K562 (cell line): ENCODE results near the gene VKORC1. TPM values are rescaled to one million over a fixed set of nuclear protein-coding genes. Genes with fewer than 3 reads are reported as not detected.
A peak's percentile ranks its signal among the peaks of the same experiment; 100 is the strongest.

Experiments used
- ATAC-seq: fragments of 200-7000 bp; cut with Tn5 transposase; 3 replicates; pipeline ENCODE4 v1.9.1; 2020; ENCODE audit warnings: moderate library complexity
- BruUV-seq: library from RNA; stranded (reverse); fragments of 400-500 nt; replicated peaks from 2 replicates; lab custom pipeline; 2021; lab: Mats Ljungman, UMichigan
- CTCF ChIA-PET: fragments of 300-600 bp; formaldehyde crosslinking; extraction: SDS; loops from one replicate; lab custom pipeline; 2021; ENCODE audit warnings: low intra/inter-chr PET ratio; lab: Yijun Ruan, JAX
- POLR2A ChIA-PET: fragments of 300-600, 350-650 bp; sonication (Branson Sonifier 250); formaldehyde crosslinking; extraction: SDS; loops from one replicate; lab custom pipeline; 2021; ENCODE audit warnings: antibody characterized with exemption, inconsistent platforms; lab: Yijun Ruan, JAX
- DNase-seq, 4 experiments: peaks; one replicate each; pipeline versions ENCODE4 v3.0.0 to v3.0.0-alpha.2; 2011 to 2018; ENCODE audit warnings: low spot score in 3 of 4, mixed read lengths in 3 of 4; ENCODE audit errors: extremely low read depth in 1 of 4
- FAIRE-seq: peaks from 2 replicates; lab custom pipeline; 2011; peaks lifted over from hg19 to GRCh38; lab: Jason Lieb, UNC
- H2AFZ ChIP-seq: 2 replicates; pipeline ENCODE4 v1.6.0; 2011; ENCODE audit warnings: low read depth, low read length, control low read depth, inconsistent platforms
- H3K27ac ChIP-seq: fragments of 200-600 bp; 3 replicates; pipeline ENCODE4 v1.8.0; 2011; ENCODE audit warnings: low read depth, mild to moderate bottlenecking, control low read depth, inconsistent platforms, low read length, moderate library complexity, mixed read lengths; ENCODE audit errors: extremely low read depth
- H3K27me3 ChIP-seq, 2 experiments: fragments of 300-600 bp in 1 of 2; 2 replicates in 1 of 2; 3 replicates in 1 of 2; pipeline versions ENCODE4 v1.6.0 to v1.8.0; 2011; ENCODE audit warnings: inconsistent platforms in 2 of 2, low read length in 2 of 2, mild to moderate bottlenecking in 1 of 2, mixed read lengths in 1 of 2, moderate library complexity in 1 of 2; ENCODE audit not compliant: control insufficient read depth in 2 of 2, insufficient read depth in 2 of 2
- H3K36me3 ChIP-seq: fragments of 300-600 bp; 3 replicates; pipeline ENCODE4 v1.8.0; 2011; ENCODE audit warnings: mild to moderate bottlenecking, low read length, inconsistent platforms; ENCODE audit not compliant: control insufficient read depth, insufficient read depth
- H3K4me1 ChIP-seq, 2 experiments: fragments of 200-600 bp in 1 of 2; replicated peaks in 1 of 2; 2 replicates in 1 of 2; 3 replicates in 1 of 2; pipeline versions ENCODE4 v1.5.1 to v1.8.0; 2011; ENCODE audit warnings: inconsistent platforms in 2 of 2, low read length in 2 of 2, mild to moderate bottlenecking in 1 of 2, mixed read lengths in 1 of 2, moderate library complexity in 1 of 2; ENCODE audit not compliant: control insufficient read depth in 2 of 2, insufficient read depth in 2 of 2
- H3K4me2 ChIP-seq: 2 replicates; pipeline ENCODE4 v1.6.1; 2011; ENCODE audit warnings: low read length, control low read depth, inconsistent platforms, mixed read lengths; ENCODE audit not compliant: insufficient read depth
- H3K4me3 ChIP-seq: fragments of 200-600 bp; sonication (generic), shearing (Covaris generic); 2 replicates; pipeline ENCODE4 v1.5.1; 2016; ENCODE audit warnings: control low read depth, inconsistent platforms
- H3K79me2 ChIP-seq: fragments of 200-600 bp; 3 replicates; pipeline ENCODE4 v1.8.0; 2011; ENCODE audit warnings: low read length, inconsistent platforms; ENCODE audit not compliant: control insufficient read depth, insufficient read depth
- H3K9ac ChIP-seq, 2 experiments: 2 replicates each; pipeline versions ENCODE4 v1.6.0 to v1.6.1; 2011; ENCODE audit warnings: low read depth in 2 of 2, low read length in 2 of 2, control low read depth in 1 of 2, inconsistent platforms in 1 of 2, mild to moderate bottlenecking in 1 of 2, mixed read lengths in 1 of 2; ENCODE audit not compliant: insufficient read depth in 1 of 2
- H3K9me1 ChIP-seq: one replicate; pipeline ENCODE4 v1.6.0; 2011; ENCODE audit warnings: inconsistent platforms, mild to moderate bottlenecking, low read length, moderate library complexity; ENCODE audit not compliant: control insufficient read depth, insufficient read depth
- H3K9me3 ChIP-seq: replicated peaks from 2 replicates; pipeline ENCODE4 v1.5.1; 2011; ENCODE audit warnings: low read depth, low read length, inconsistent platforms; ENCODE audit not compliant: control insufficient read depth, insufficient read depth
- H4K20me1 ChIP-seq: replicated peaks from 2 replicates; pipeline ENCODE4 v1.6.1; 2011; ENCODE audit warnings: low read length, inconsistent platforms, mixed read lengths; ENCODE audit not compliant: control insufficient read depth, insufficient read depth
- ARID3A ChIP-seq: IDR thresholded peaks from 2 replicates; pipeline ENCODE4 v1.6.1; 2012; ENCODE audit warnings: low read depth, low read length, improper control_type of control experiment, borderline replicate concordance
- CCNT2 ChIP-seq: IDR thresholded peaks from 2 replicates; pipeline ENCODE4 v1.6.1; 2011; ENCODE audit warnings: borderline replicate concordance, low read depth, mild to moderate bottlenecking, moderate library complexity, mixed read lengths, low read length; ENCODE audit not compliant: insufficient read length; ENCODE audit errors: extremely low read depth
- CREB3L1 ChIP-seq: fragments of 450-650 bp; IDR thresholded peaks from 2 replicates; pipeline ENCODE4 v1.6.1; 2014; ENCODE audit warnings: low read depth, mild to moderate bottlenecking, moderate library complexity, borderline replicate concordance
- CREM ChIP-seq: IDR thresholded peaks from 2 replicates; pipeline ENCODE4 v1.6.1; 2014; ENCODE audit warnings: antibody characterized with exemption, low read depth
- ETV5 ChIP-seq: sonication (generic); formaldehyde crosslinking; IDR thresholded peaks from 2 replicates; pipeline ENCODE4 v1.4.0; 2020; ENCODE audit warnings: low read depth, mild to moderate bottlenecking, missing genetic modification reagents
- HOMEZ ChIP-seq: fragments of 250-450 bp; sonication (Bioruptor Pico); IDR thresholded peaks from 2 replicates; pipeline ENCODE4 v1.4.0; 2020; ENCODE audit warnings: mild to moderate bottlenecking, moderate library complexity
- KDM5B ChIP-seq: fragments of 200-600 bp; sonication (generic); IDR thresholded peaks from 2 replicates; pipeline ENCODE4 v1.6.1; 2012; ENCODE audit warnings: low read depth, mild to moderate bottlenecking, moderate library complexity, low read length, control low read depth, inconsistent platforms; ENCODE audit not compliant: insufficient replicate concordance
- LEF1 ChIP-seq: fragments of 450-650 bp; IDR thresholded peaks from 2 replicates; pipeline ENCODE4 v1.6.1; 2016; ENCODE audit warnings: mild to moderate bottlenecking
- PCBP1 ChIP-seq: fragments of 200-400 bp; formaldehyde crosslinking; IDR thresholded peaks from 2 replicates; pipeline ENCODE4 v1.6.1; 2018; ENCODE audit warnings: mild to moderate bottlenecking, low read depth, low read length; ENCODE audit not compliant: poor library complexity, severe bottlenecking
- RB1 ChIP-seq: fragments of 450-650 bp; IDR thresholded peaks from 2 replicates; pipeline ENCODE4 v1.6.1; 2017; ENCODE audit warnings: low read depth, mild to moderate bottlenecking
- ZNF12 ChIP-seq: sonication (generic); formaldehyde crosslinking; IDR thresholded peaks from 2 replicates; pipeline ENCODE4 v1.4.0; 2020; ENCODE audit warnings: mild to moderate bottlenecking, missing genetic modification reagents
- ZNF184 ChIP-seq: sonication (generic); formaldehyde crosslinking; IDR thresholded peaks from 2 replicates; pipeline ENCODE4 v1.5.0; 2020; ENCODE audit warnings: missing genetic modification reagents
- ZNF324 ChIP-seq: fragments of 250-450 bp; sonication (Bioruptor Pico); IDR thresholded peaks from 2 replicates; pipeline ENCODE4 v1.4.0; 2020; ENCODE audit warnings: mild to moderate bottlenecking
- WGBS: fragments of 100-300 bp; shearing (Covaris generic); methylation state at CpG from one replicate; pipeline ENCODE4 v1.1.6; 2016; ENCODE audit warnings: low coverage, mixed read lengths; ENCODE audit not compliant: insufficient coverage; ENCODE audit errors: missing lambda C conversion rate; 5-methylcytosine and 5-hydroxymethylcytosine counted together
- in situ Hi-C: fragments of 300-500 bp; cut with MboI; formaldehyde crosslinking; loops from 4 replicates; pipeline ENCODE4 v1.15.0; 2018; ENCODE audit warnings: inconsistent platforms, mixed read lengths
- intact Hi-C: fragments of 100-400 bp; cut with micrococcal nuclease; formaldehyde crosslinking; loops from 2 replicates; pipeline ENCODE4 v1.14.2; 2022
- polyA plus RNA-seq, 8 experiments: library from polyadenylated mRNA; depleted of rRNA in 4 of 8; stranded (reverse) in 5 of 8; unstranded in 3 of 8; fragments of >200 nt; fragmentation: Nextera tagmentation in 2 of 8; fragmentation: Illumina TruSeq in 1 of 8; extraction: Ambion mirVana in 2 of 8; extraction: Trizol in 1 of 8; gene quantifications; 2 replicates each; pipeline versions ENCODE4 v1.2.1 to v1.2.3, GENCODE V29; 2011 to 2014; ENCODE audit warnings: inconsistent platforms in 1 of 8, missing spikeins in 1 of 8
- total RNA-seq, 7 experiments: library from RNA; depleted of rRNA in 6 of 7; stranded (reverse); fragments of >200 nt in 6 of 7; fragmentation: Illumina TruSeq in 2 of 7; extraction: Trizol in 2 of 7; gene quantifications; 2 replicates each; pipeline versions ENCODE4 v1.2.1 to v1.2.3, GENCODE V29; 2011 to 2021; ENCODE audit warnings: low replicate concordance in 1 of 7

The VKORC1 gene
- total and polyA plus RNA-seq, 9 of the 15 experiments (the other 6 are each of a cell fraction or from before 2014, with no cell fraction given), result 30.0 to 119 (median 62.1) TPM

- in situ Hi-C loops (no loop called here), intact Hi-C loops (no loop called here)
- H2AFZ ChIP-seq, result peak overlapping the region; percentile 35
- ATAC-seq, result peak; percentile 88
- no peaks in the 10 kb centered on the region for H4K20me1 ChIP-seq
- no peaks in the 10 kb centered on the region for H3K9me3 ChIP-seq
- H3K36me3 ChIP-seq, result peaks cover 67% of the 10 kb centered on the region; the same call in 2 of the 3 replicates
- no peak overlapping the region for H3K4me3 ChIP-seq
- ChIA-PET CTCF (no interaction called here), POLR2A (interaction anchor here (0.8 to 5.0 kb wide), 10 partner anchors 8 to 51 kb away, joined by 3 to 44 read pairs (median 4); partner anchors contain the start of genes FUS and KAT8)
- H3K4me1 ChIP-seq, result peaks cover 27 to 69% of the 10 kb centered on the region in 2 experiments
- whole genome bisulfite sequencing, result 45% methylated on average over 14 of the region's 14 CpGs
- peak overlapping the region; percentile 63 to 87 for H3K9ac ChIP-seq
- DNase-seq, result peak; percentile 51 to 87 (median 68)
- no peaks in the 10 kb centered on the region for H3K79me2 ChIP-seq
- no TSS peak for BruUV-seq
- peak overlapping the region; percentile 39; the same call in 1 of the 2 replicates for H3K4me2 ChIP-seq
- no peaks in the 10 kb centered on the region for H3K9me1 ChIP-seq
- peak overlapping the region; percentile 90 for H3K27ac ChIP-seq
- H3K27me3 ChIP-seq, result no peaks in the 10 kb centered on the region
- FAIRE-seq, result peak; percentile 99
- TF ChIP-seq HOMEZ (CRISPR knock-in tag) (no peak), LEF1 (0 out of 2 replicates have a peak, but pooled peaks have one; percentile 53), RB1 (0 out of 2 replicates have a peak, but pooled peaks have one; percentile 25), CREB3L1 (no peak), CREM (peak; percentile 72), ZNF12 (0 out of 2 replicates have a peak, but pooled peaks have one; percentile 18), ETV5 (peak; percentile 87), PCBP1 (no peak), KDM5B (peak; percentile 35), CCNT2 (peak; percentile 34), ZNF184 (no peak), ZNF324 (CRISPR knock-in tag) (no peak), ARID3A (no peak)
These were observed 34.3 kb upstream of the VKORC1 start for GRCh38 chr16:31128711-31129567.
